PC-9 (cell line): ENCODE results near the gene ALDH3A1. TPM values are rescaled to one million over a fixed set of nuclear protein-coding genes. Genes with fewer than 3 reads are reported as not detected.

ENCODE experiments used
- Bru-seq: library from RNA; stranded (reverse); fragments of 400-500 nt; gene quantifications from one replicate; lab custom pipeline; 2021; lab: Mats Ljungman, UMichigan
- BruChase-seq, 2 experiments: library from RNA; stranded (reverse); fragments of 400-500 nt; gene quantifications; one replicate each; lab custom pipeline; 2021; lab: Mats Ljungman, UMichigan
- BruUV-seq: library from RNA; stranded (reverse); fragments of 400-500 nt; replicated peaks from 2 replicates; lab custom pipeline; 2021; lab: Mats Ljungman, UMichigan
- CTCF ChIA-PET: fragments of 300-600 bp; sonication (Branson Sonifier 250); formaldehyde crosslinking; loops from one replicate; lab custom pipeline; 2022; ENCODE audit warnings: antibody characterized with exemption; lab: Charles Lee
- POLR2A ChIA-PET: fragments of 300-600 bp; sonication (Branson Sonifier 250); formaldehyde crosslinking; loops from one replicate; lab custom pipeline; 2022; ENCODE audit warnings: antibody characterized with exemption; ENCODE audit not compliant: unreplicated experiment; lab: Charles Lee
- DNase-seq, 2 experiments: peaks; one replicate each; pipeline versions ENCODE4 v3.0.0 to v3.0.0-alpha.2; 2015 to 2022; ENCODE audit warnings: mixed read lengths in 1 of 2
- H2AFZ ChIP-seq: fragments of 200-600 bp; sonication (generic); 2 replicates; pipeline ENCODE4 v1.8.1; 2017; ENCODE audit warnings: antibody characterized with exemption
- H3F3A ChIP-seq: fragments of 200-600 bp; sonication (generic); 2 replicates; pipeline ENCODE4 v1.8.1; 2017; ENCODE audit warnings: antibody characterized with exemption, mild to moderate bottlenecking, low read depth; ENCODE audit not compliant: insufficient read depth
- H3K27ac ChIP-seq: fragments of 200-600 bp; sonication (generic); 2 replicates; pipeline ENCODE4 v1.6.1; 2016; ENCODE audit warnings: mixed run types
- H3K27me3 ChIP-seq: fragments of 200-600 bp; sonication (generic); 2 replicates; pipeline ENCODE4 v1.6.1; 2016; ENCODE audit warnings: low read depth, mixed run types; ENCODE audit not compliant: insufficient read depth
- H3K36me3 ChIP-seq: fragments of 200-600 bp; sonication (generic); 2 replicates; pipeline ENCODE4 v1.6.1; 2016; ENCODE audit warnings: low read depth, mixed run types
- H3K4me1 ChIP-seq: fragments of 200-600 bp; sonication (generic); replicated peaks from 2 replicates; pipeline ENCODE4 v1.6.1; 2016; ENCODE audit warnings: mixed run types; ENCODE audit not compliant: insufficient read depth
- H3K4me2 ChIP-seq: fragments of 200-600 bp; sonication (generic); 2 replicates; pipeline ENCODE4 v1.6.1; 2017; ENCODE audit warnings: mixed run types
- H3K4me3 ChIP-seq: fragments of 200-600 bp; sonication (generic); 2 replicates; pipeline ENCODE4 v1.6.1; 2016; ENCODE audit warnings: mixed run types
- H3K79me2 ChIP-seq: fragments of 200-600 bp; sonication (generic); 2 replicates; pipeline ENCODE4 v1.6.1; 2017; ENCODE audit warnings: low read depth, mixed run types
- H3K9me2 ChIP-seq: fragments of 200-600 bp; sonication (generic); 2 replicates; pipeline ENCODE4 v1.8.1; 2017; ENCODE audit warnings: mild to moderate bottlenecking; ENCODE audit not compliant: insufficient read depth
- H3K9me3 ChIP-seq: fragments of 200-600 bp; sonication (generic); 2 replicates; pipeline ENCODE4 v1.8.1; 2016; ENCODE audit warnings: low read depth; ENCODE audit not compliant: insufficient read depth
- H4K20me1 ChIP-seq: fragments of 200-600 bp; sonication (generic); 2 replicates; pipeline ENCODE4 v1.8.1; 2017; ENCODE audit not compliant: insufficient read depth
- EZH2 ChIP-seq: fragments of 200-600 bp; sonication (generic); IDR thresholded peaks from 2 replicates; pipeline ENCODE4 v1.8.0; 2017; ENCODE audit warnings: antibody characterized with exemption, low read depth
- intact Hi-C: fragments of 100-400 bp; cut with micrococcal nuclease; formaldehyde crosslinking; loops from one replicate; pipeline ENCODE4 v1.10.0; 2022; ENCODE audit not compliant: unreplicated experiment
- long read RNA-seq: library from polyadenylated mRNA; stranded (forward); transcript quantifications from one replicate; pipeline ENCODE4 v2.0.0, GENCODE V29; 2022
- total RNA-seq: library from RNA; stranded (reverse); gene quantifications from 2 replicates; pipeline ENCODE4 v1.2.3, GENCODE V29; 2021
- TF ChIP-seq, protein P1 (sequence below): fragments of 200-600 bp; sonication (generic); conservative IDR thresholded peaks from 2 replicates; pipeline ENCODE4 v1.6.1; 2017; ENCODE audit warnings: mixed run types, antibody characterized with exemption, mild to moderate bottlenecking, moderate library complexity

The ALDH3A1 gene
- total RNA-seq (1,620 and 1,906 TPM in 2 replicates), Bru-seq, nascent RNA (percentile 94 among the genes with signal in this experiment), BruChase-seq, experiment 1, labeled RNA remaining after a 2-hour chase (percentile 96 among the genes with signal in this experiment), BruChase-seq, experiment 2, labeled RNA remaining after a 6-hour chase (percentile 96 among the genes with signal in this experiment)
- long read RNA-seq, transcript ALDH3A1-201 (11 exons, 1,779 nt), result major isoform, 2,515 of 4,381 reads
- long read RNA-seq, transcript ALDH3A1-207 (10 exons, 1,587 nt), result minor isoform, 80 of 4,381 reads
- long read RNA-seq, transcript ALDH3A1-212 (10 exons, 1,572 nt), result minor isoform, 808 of 4,381 reads
- long read RNA-seq, transcript ALDH3A1-206 (10 exons, 1,925 nt), result minor isoform, 78 of 4,381 reads
- long read RNA-seq, partial matches to known transcripts, result 659 of 4,381 reads
- long read RNA-seq, other reads (novel, unspliced or antisense), result 236 of 4,381 reads

DNA sequence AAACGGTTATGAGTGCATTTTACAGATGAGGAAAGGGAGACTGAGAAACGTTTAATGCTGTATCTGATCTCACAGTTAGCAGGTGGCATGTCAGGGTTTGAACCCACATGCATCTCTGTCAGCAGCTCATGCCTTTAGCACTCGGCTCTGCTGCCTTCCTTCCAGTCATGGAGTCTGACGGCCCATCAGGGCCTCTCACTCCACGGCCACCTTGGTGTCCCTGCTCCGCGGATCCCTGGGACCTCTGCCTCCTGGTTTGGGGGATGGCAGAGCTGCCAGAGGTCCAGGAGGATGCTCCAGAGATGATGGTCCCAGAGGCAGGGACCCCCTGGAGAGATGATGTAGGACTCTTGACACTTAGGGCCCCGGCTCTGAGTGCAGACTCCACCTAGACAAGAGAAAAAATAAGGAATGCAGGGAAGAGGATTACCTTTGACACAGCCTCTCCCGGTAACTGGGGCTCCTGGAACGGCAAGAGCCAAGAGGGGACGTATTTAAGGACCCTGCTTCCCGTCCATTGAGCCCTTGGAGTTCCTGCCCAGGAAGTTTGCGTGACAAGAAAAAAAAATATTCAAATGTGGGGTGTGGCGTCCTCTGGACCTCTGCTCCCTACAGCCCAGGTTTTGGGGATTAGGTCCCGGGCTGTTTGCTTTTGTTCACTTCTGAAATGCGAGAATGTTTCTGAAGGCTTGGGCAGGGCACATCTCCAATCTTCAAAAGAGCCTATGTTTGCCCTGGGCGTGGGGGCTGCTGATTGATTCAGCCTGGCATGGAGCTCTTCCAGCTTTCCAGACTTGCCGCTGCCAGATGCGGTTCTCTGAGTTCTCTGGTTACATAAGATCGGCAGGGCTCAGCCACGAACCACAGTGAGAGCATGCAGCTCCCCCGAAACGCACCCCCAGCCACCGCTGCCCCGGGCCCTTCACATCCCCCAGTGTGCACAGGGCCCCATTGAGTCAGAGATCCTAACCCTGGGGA lies at the start of gene ALDH3A1:
Gene ALDH3A1, minus strand, starts transcription at position 470 of the 978 bp plus-strand sequence. CDS start 3,169 bp downstream, outside the sequence.
- no peak for TF ChIP-seq EZH2
- TF ChIP-seq, protein P1, sequence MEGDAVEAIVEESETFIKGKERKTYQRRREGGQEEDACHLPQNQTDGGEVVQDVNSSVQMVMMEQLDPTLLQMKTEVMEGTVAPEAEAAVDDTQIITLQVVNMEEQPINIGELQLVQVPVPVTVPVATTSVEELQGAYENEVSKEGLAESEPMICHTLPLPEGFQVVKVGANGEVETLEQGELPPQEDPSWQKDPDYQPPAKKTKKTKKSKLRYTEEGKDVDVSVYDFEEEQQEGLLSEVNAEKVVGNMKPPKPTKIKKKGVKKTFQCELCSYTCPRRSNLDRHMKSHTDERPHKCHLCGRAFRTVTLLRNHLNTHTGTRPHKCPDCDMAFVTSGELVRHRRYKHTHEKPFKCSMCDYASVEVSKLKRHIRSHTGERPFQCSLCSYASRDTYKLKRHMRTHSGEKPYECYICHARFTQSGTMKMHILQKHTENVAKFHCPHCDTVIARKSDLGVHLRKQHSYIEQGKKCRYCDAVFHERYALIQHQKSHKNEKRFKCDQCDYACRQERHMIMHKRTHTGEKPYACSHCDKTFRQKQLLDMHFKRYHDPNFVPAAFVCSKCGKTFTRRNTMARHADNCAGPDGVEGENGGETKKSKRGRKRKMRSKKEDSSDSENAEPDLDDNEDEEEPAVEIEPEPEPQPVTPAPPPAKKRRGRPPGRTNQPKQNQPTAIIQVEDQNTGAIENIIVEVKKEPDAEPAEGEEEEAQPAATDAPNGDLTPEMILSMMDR, result no peak
- Histone ChIP-seq H3K4me3 (peak within 1 kb of the TSS; percentile 76), H3K27ac (peak within 1 kb of the TSS; percentile 100), H2AFZ (peak within 1 kb of the TSS; percentile 59; the same call in 1 of the 2 replicates), H3K27me3 (no peaks in the 10 kb centered on the region), H3K79me2 (peaks cover 27% of the 10 kb centered on the region), H3K9me2 (no peaks in the 10 kb centered on the region), H3F3A (peaks cover 74% of the 10 kb centered on the region), H3K4me2 (peak within 1 kb of the TSS; percentile 95), H3K4me1 (peaks cover 73% of the 10 kb centered on the region), H4K20me1 (no peaks in the 10 kb centered on the region), H3K9me3 (no peaks in the 10 kb centered on the region), H3K36me3 (no peaks in the 10 kb centered on the region; the same call in 1 of the 2 replicates)
- peak; percentile 89 to 92 for DNase-seq
- BruUV-seq, result TSS peak; percentile 70
- CTCF ChIA-PET, result interaction anchor here (0.9 to 1.3 kb wide), 3 partner anchors 15 to 100 kb away, joined by 3 to 4 read pairs (median 3); partner anchors contain the start of gene ALDH3A2
- intact Hi-C loops, result loop anchor here (1.0 kb wide), 1 partner anchor 20 kb away; no protein-coding TSS in a partner anchor
- POLR2A ChIA-PET, result interaction anchor here (0.5 to 1.2 kb wide), 8 partner anchors 20 to 1386 kb away, joined by 3 to 11 read pairs (median 7); partner anchors contain the start of gene ALDH3A2

DNA sequence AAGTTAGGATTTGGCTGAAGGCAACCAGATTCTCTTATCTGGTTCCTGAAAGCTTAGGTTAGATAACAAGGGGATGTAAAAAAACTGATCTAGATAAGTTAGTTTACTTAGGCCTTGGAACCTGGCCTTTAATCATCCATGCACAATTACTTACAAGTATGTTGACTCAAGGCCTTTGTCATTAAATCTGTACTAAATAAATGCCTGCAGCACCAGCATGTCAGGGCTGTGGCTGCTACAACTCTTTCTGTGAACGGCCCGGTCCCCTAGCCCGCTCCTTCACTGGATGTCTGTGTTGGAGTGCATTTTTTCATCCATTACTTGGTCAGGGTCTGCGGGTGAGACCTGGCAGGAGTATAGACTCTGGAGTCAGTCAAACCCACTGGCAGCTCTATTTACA lies 48.4 kb upstream of the ALDH3A1 start:
- Histone ChIP-seq H3K4me3 (no peak overlapping the region), H3K4me1 (no peaks in the 10 kb centered on the region), H3K27ac (no peak overlapping the region), H3K4me2 (no peak overlapping the region), H2AFZ (no peak overlapping the region), H3K79me2 (no peaks in the 10 kb centered on the region), H4K20me1 (no peaks in the 10 kb centered on the region), H3K9me2 (no peaks in the 10 kb centered on the region), H3K27me3 (no peaks in the 10 kb centered on the region), H3K9me3 (peaks cover 7% of the 10 kb centered on the region; the same call in 1 of the 2 replicates), H3K36me3 (no peaks in the 10 kb centered on the region), H3F3A (no peaks in the 10 kb centered on the region)
- BruUV-seq, result no TSS peak
- TF ChIP-seq, protein P1, result no peak
- no peak for TF ChIP-seq EZH2
- POLR2A ChIA-PET, result no interaction called here
- CTCF ChIA-PET, result no interaction called here
- intact Hi-C loops, result no loop called here
- no peak for DNase-seq
